NB4 (cell line): ENCODE measurements around the gene SLC12A7.

Source experiments
- DNase-seq: peaks from one replicate; pipeline ENCODE4 v3.0.0; 2010; ENCODE audit warnings: low read depth
- H3K4me3 ChIP-seq: one replicate; pipeline ENCODE4 v1.5.1; 2011; ENCODE audit warnings: mild to moderate bottlenecking, low read depth, low read length, moderate library complexity
- CTCF ChIP-seq: IDR thresholded peaks from one replicate; pipeline ENCODE4 v1.5.1; 2012; ENCODE audit warnings: low read depth, low read length
- MAX ChIP-seq: IDR thresholded peaks from 2 replicates; pipeline ENCODE4 v1.6.1; 2011; ENCODE audit warnings: low read depth, low read length
- MYC ChIP-seq: IDR thresholded peaks from 2 replicates; pipeline ENCODE4 v1.6.1; 2011; ENCODE audit warnings: low read depth, low read length
- POLR2A ChIP-seq: IDR thresholded peaks from 2 replicates; pipeline ENCODE4 v1.6.1; 2011; ENCODE audit warnings: mild to moderate bottlenecking; ENCODE audit not compliant: insufficient read length; ENCODE audit errors: extremely low read depth

Gene SLC12A7

DNA sequence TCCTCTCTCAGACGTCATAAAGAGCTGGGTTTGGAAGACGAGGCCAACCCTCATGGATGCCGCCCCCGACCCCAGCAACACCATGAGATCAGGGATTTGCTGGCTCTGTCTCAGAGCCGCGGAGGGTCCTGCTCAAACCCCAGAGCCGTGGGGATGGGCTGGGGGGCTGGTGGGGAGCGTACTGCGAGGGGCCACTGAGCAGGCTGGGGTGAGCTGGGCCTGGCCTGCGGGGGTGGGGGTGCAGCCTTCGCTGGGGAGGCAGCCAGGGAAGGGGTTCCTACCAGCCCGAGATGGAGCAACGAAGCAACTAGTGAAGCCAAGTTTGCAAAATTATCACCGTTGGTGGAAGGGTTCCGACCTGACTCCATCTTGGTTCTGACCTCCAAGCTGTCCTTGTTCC, 5.1 kb upstream of the SLC12A7 start:
- DNase-seq, result no peak
- no peak overlapping the region for H3K4me3 ChIP-seq
- TF ChIP-seq POLR2A, result no peak
- no peak for TF ChIP-seq MAX
- no peak for TF ChIP-seq CTCF
- no peak for TF ChIP-seq MYC

DNA sequence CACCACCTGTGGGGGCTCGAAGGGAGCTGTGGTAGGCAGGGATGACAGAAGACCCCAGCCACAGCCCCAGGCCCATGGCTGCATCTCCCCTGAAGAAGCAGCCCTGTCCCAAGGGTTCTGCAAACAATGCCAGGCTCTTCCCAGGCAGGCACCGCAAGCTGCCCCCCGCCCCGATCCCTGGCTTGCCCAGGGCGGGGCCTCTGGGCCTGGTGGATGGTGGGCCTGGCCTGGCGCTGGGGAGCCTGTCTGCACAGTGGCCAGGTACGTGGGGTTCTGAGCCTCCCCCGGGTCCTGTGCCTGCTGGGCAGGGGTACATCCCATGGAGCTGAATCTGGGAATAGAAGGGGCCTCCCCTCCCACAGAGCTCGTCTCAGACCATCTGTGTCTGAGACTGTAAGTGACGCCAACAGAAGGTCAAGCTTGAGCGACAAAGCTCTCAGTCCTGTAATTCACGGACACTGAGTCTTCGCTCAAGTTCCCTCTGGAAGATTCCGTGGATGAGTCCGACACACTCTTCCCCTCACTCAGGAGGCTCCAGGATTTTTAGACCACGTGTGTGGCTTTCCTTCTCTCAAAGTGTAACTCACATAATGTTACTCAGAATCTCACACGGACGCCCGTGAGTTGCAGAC, 4.4 kb upstream of the SLC12A7 start:
- TF ChIP-seq CTCF (no peak), POLR2A (no peak), MAX (no peak), MYC (no peak)
- H3K4me3 ChIP-seq, result no peak overlapping the region
- no peak for DNase-seq

DNA sequence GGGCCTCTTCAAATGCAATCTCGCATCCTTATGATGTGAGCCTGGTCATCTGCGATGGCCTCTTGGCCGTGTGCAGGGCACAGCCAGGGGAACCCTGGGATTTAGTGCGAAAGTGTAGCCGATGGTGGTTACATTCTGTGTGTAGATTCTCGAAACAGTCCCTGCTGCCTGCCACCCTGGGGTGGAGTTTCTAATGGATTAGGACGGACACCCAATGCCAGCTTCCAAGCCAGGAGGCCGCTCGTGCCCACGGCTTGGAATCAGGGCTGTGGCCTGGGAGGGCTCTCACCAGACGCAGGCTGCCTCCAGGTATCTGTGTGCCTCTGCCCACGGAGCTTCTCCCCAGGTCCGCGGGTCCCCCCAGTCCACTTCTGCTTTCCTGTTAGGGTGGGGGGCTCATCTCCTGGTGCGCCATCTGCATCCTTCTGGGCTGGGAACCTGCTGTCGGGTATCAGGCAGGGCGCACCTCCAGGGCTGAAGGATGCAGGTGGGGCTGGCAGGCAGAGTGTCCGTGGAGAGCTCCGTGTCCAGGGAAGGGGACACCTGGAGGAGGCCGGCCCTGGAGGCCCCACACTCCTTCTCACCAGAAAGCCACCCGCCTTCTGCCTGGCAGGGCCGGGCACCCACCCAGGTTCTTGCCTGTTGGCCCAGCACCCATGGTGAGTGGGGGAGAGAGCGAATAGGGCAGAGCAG, 3.4 kb upstream of the SLC12A7 start:
- no peak for DNase-seq

GRCh38 chr5:1113805-1114586, 2.1 kb upstream of the SLC12A7 start:
- DNase-seq, result no peak
- H3K4me3 ChIP-seq, result no peak overlapping the region
- TF ChIP-seq MYC (no peak), CTCF (no peak), MAX (no peak)

More for the DNA sequence above, 3.4 kb upstream of the SLC12A7 start:
- no peak for TF ChIP-seq POLR2A
- TF ChIP-seq CTCF, result no peak
- H3K4me3 ChIP-seq, result no peak overlapping the region

GRCh38 chr5:1113332-1113690, 1.4 kb upstream of the SLC12A7 start:
- no peak for DNase-seq
- no peak for TF ChIP-seq CTCF
- no peak for TF ChIP-seq POLR2A
- no peak for TF ChIP-seq MAX
- no peak for TF ChIP-seq MYC
- no peak overlapping the region for H3K4me3 ChIP-seq
